K562 (cell line): ENCODE data around the gene TFRC. TPM values are rescaled to one million over a fixed set of nuclear protein-coding genes. Genes with fewer than 3 reads are reported as not detected.

Experiments used
- CCNT2 ChIP-seq: IDR thresholded peaks from 2 replicates; pipeline ENCODE4 v1.6.1; 2011; ENCODE audit warnings: borderline replicate concordance, low read depth, mild to moderate bottlenecking, moderate library complexity, mixed read lengths, low read length; ENCODE audit not compliant: insufficient read length; ENCODE audit errors: extremely low read depth
- E2F3 ChIP-seq: fragments of 250-450 bp; sonication (Bioruptor Pico); IDR thresholded peaks from 2 replicates; pipeline ENCODE4 v1.4.0; 2020; ENCODE audit warnings: mild to moderate bottlenecking
- ILF3 ChIP-seq: fragments of 450-650 bp; IDR thresholded peaks from 2 replicates; pipeline ENCODE4 v1.6.1; 2018; ENCODE audit warnings: antibody characterized with exemption, mild to moderate bottlenecking, moderate library complexity, borderline replicate concordance
- POLR2AphosphoS5 ChIP-seq: IDR thresholded peaks from 2 replicates; pipeline ENCODE4 v1.6.1; 2011; ENCODE audit warnings: mild to moderate bottlenecking, low read depth, low read length, moderate library complexity; ENCODE audit not compliant: control insufficient read depth, insufficient read depth
- POLR2G ChIP-seq: fragments of 200-400 bp; formaldehyde crosslinking; IDR thresholded peaks from 2 replicates; pipeline ENCODE4 v1.6.1; 2017; ENCODE audit warnings: low read depth, mild to moderate bottlenecking, antibody characterized with exemption, low read length, moderate library complexity
- RBM22 ChIP-seq: fragments of 200-400 bp; formaldehyde crosslinking; IDR thresholded peaks from 2 replicates; pipeline ENCODE4 v1.6.1; 2018; ENCODE audit warnings: low read length, low read depth; ENCODE audit not compliant: poor library complexity, severe bottlenecking
- RNF2 ChIP-seq: sonication (generic); IDR thresholded peaks from 2 replicates; pipeline ENCODE4 v1.6.1; 2016
- SMARCE1 ChIP-seq: fragments of 450-650 bp; IDR thresholded peaks from 2 replicates; pipeline ENCODE4 v1.7.1; 2016; ENCODE audit warnings: mild to moderate bottlenecking
- ZKSCAN8 ChIP-seq: fragments of 200-800 bp; sonication (Bioruptor generic); IDR thresholded peaks from 2 replicates; pipeline ENCODE4 v1.6.1; 2016; ENCODE audit warnings: missing genetic modification characterization, missing compliant biosample characterization
- ZNF134 ChIP-seq: fragments of 250-450 bp; sonication (Bioruptor Pico); conservative IDR thresholded peaks from 2 replicates; pipeline ENCODE4 v1.4.0; 2020
- ZNF224 ChIP-seq: sonication (generic); formaldehyde crosslinking; IDR thresholded peaks from 2 replicates; pipeline ENCODE4 v1.8.0; 2022; ENCODE audit warnings: mild to moderate bottlenecking, missing genetic modification reagents
- polyA plus RNA-seq, 8 experiments: library from polyadenylated mRNA; depleted of rRNA in 4 of 8; stranded (reverse) in 5 of 8; unstranded in 3 of 8; fragments of >200 nt; fragmentation: Nextera tagmentation in 2 of 8; fragmentation: Illumina TruSeq in 1 of 8; extraction: Ambion mirVana in 2 of 8; extraction: Trizol in 1 of 8; gene quantifications; 2 replicates each; pipeline versions ENCODE4 v1.2.1 to v1.2.3, GENCODE V29; 2011 to 2014; ENCODE audit warnings: inconsistent platforms in 1 of 8, missing spikeins in 1 of 8
- total RNA-seq, 7 experiments: library from RNA; depleted of rRNA in 6 of 7; stranded (reverse); fragments of >200 nt in 6 of 7; fragmentation: Illumina TruSeq in 2 of 7; extraction: Trizol in 2 of 7; gene quantifications; 2 replicates each; pipeline versions ENCODE4 v1.2.1 to v1.2.3, GENCODE V29; 2011 to 2021; ENCODE audit warnings: low replicate concordance in 1 of 7
- TF ChIP-seq, protein P1 (sequence below): fragments of 250-450 bp; sonication (Bioruptor Pico); IDR thresholded peaks from 2 replicates; pipeline ENCODE4 v1.4.0; 2020; ENCODE audit warnings: mild to moderate bottlenecking
- TF ChIP-seq, protein P2 (sequence below): fragments of 450-650 bp; IDR thresholded peaks from 2 replicates; pipeline ENCODE4 v1.6.1; 2016; ENCODE audit warnings: mild to moderate bottlenecking, moderate library complexity

The TFRC gene
- total and polyA plus RNA-seq, 9 of the 15 experiments (the other 6 are each of a cell fraction or from before 2014, with no cell fraction given): 149 to 679 (median 332) TPM

DNA sequence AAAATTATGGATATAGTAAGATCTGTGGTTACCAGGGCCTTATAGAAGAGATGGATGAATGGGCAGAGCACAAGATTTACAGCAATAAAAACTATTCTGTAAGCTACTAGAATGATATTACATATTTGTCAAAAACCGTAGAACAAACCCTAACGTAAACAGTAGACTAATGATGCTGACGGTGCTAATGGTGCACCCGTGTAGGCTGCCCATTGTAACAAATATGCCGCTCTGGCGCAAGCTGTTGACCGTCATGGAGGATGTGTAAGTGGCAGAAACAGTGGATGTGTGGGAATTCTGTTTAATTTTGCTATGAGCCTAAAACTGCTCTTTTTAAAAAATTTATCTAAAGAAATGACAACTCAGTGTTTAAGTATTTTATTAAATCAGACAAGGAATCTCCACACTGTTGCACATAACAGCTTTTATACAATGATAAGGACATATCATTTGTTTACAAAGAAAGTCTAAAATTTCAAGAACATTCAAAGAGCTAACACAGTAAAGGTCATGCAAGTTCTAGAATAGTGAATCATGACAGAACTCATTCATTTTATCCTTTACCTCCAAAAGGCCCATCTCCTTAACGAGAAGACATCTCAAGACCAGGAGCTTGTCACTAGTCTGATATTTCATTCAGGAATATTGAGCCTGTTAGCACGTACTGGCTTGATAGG lies 32.8 kb downstream of the TFRC start (continued):
- TF ChIP-seq, protein P1, sequence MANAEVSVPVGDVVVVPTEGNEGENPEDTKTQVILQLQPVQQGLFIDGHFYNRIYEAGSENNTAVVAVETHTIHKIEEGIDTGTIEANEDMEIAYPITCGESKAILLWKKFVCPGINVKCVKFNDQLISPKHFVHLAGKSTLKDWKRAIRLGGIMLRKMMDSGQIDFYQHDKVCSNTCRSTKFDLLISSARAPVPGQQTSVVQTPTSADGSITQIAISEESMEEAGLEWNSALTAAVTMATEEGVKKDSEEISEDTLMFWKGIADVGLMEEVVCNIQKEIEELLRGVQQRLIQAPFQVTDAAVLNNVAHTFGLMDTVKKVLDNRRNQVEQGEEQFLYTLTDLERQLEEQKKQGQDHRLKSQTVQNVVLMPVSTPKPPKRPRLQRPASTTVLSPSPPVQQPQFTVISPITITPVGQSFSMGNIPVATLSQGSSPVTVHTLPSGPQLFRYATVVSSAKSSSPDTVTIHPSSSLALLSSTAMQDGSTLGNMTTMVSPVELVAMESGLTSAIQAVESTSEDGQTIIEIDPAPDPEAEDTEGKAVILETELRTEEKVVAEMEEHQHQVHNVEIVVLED: no peak
- TF ChIP-seq CCNT2 (no peak), RBM22 (peak; percentile 88), ZNF224 (CRISPR knock-in tag) (no peak), SMARCE1 (no peak), RNF2 (no peak), POLR2AphosphoS5 (peak; percentile 78; the same call in 1 of the 2 replicates), ZNF134 (CRISPR knock-in tag) (no peak), E2F3 (CRISPR knock-in tag) (no peak), POLR2G (peak; percentile 64), ILF3 (no peak), ZKSCAN8 (no peak)
- TF ChIP-seq, protein P2, sequence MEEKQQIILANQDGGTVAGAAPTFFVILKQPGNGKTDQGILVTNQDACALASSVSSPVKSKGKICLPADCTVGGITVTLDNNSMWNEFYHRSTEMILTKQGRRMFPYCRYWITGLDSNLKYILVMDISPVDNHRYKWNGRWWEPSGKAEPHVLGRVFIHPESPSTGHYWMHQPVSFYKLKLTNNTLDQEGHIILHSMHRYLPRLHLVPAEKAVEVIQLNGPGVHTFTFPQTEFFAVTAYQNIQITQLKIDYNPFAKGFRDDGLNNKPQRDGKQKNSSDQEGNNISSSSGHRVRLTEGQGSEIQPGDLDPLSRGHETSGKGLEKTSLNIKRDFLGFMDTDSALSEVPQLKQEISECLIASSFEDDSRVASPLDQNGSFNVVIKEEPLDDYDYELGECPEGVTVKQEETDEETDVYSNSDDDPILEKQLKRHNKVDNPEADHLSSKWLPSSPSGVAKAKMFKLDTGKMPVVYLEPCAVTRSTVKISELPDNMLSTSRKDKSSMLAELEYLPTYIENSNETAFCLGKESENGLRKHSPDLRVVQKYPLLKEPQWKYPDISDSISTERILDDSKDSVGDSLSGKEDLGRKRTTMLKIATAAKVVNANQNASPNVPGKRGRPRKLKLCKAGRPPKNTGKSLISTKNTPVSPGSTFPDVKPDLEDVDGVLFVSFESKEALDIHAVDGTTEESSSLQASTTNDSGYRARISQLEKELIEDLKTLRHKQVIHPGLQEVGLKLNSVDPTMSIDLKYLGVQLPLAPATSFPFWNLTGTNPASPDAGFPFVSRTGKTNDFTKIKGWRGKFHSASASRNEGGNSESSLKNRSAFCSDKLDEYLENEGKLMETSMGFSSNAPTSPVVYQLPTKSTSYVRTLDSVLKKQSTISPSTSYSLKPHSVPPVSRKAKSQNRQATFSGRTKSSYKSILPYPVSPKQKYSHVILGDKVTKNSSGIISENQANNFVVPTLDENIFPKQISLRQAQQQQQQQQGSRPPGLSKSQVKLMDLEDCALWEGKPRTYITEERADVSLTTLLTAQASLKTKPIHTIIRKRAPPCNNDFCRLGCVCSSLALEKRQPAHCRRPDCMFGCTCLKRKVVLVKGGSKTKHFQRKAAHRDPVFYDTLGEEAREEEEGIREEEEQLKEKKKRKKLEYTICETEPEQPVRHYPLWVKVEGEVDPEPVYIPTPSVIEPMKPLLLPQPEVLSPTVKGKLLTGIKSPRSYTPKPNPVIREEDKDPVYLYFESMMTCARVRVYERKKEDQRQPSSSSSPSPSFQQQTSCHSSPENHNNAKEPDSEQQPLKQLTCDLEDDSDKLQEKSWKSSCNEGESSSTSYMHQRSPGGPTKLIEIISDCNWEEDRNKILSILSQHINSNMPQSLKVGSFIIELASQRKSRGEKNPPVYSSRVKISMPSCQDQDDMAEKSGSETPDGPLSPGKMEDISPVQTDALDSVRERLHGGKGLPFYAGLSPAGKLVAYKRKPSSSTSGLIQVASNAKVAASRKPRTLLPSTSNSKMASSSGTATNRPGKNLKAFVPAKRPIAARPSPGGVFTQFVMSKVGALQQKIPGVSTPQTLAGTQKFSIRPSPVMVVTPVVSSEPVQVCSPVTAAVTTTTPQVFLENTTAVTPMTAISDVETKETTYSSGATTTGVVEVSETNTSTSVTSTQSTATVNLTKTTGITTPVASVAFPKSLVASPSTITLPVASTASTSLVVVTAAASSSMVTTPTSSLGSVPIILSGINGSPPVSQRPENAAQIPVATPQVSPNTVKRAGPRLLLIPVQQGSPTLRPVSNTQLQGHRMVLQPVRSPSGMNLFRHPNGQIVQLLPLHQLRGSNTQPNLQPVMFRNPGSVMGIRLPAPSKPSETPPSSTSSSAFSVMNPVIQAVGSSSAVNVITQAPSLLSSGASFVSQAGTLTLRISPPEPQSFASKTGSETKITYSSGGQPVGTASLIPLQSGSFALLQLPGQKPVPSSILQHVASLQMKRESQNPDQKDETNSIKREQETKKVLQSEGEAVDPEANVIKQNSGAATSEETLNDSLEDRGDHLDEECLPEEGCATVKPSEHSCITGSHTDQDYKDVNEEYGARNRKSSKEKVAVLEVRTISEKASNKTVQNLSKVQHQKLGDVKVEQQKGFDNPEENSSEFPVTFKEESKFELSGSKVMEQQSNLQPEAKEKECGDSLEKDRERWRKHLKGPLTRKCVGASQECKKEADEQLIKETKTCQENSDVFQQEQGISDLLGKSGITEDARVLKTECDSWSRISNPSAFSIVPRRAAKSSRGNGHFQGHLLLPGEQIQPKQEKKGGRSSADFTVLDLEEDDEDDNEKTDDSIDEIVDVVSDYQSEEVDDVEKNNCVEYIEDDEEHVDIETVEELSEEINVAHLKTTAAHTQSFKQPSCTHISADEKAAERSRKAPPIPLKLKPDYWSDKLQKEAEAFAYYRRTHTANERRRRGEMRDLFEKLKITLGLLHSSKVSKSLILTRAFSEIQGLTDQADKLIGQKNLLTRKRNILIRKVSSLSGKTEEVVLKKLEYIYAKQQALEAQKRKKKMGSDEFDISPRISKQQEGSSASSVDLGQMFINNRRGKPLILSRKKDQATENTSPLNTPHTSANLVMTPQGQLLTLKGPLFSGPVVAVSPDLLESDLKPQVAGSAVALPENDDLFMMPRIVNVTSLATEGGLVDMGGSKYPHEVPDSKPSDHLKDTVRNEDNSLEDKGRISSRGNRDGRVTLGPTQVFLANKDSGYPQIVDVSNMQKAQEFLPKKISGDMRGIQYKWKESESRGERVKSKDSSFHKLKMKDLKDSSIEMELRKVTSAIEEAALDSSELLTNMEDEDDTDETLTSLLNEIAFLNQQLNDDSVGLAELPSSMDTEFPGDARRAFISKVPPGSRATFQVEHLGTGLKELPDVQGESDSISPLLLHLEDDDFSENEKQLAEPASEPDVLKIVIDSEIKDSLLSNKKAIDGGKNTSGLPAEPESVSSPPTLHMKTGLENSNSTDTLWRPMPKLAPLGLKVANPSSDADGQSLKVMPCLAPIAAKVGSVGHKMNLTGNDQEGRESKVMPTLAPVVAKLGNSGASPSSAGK: no peak
